HL-60 (cell line): Measurements from ENCODE around the gene RPL22.

ENCODE experiments used
- CTCF ChIP-seq: IDR thresholded peaks from one replicate; pipeline ENCODE4 v1.5.1; 2011; ENCODE audit warnings: low read length, control low read depth, inconsistent platforms; ENCODE audit not compliant: insufficient read depth
- GABPA ChIP-seq: IDR thresholded peaks from 2 replicates; pipeline ENCODE4 v1.6.1; 2012; ENCODE audit warnings: low read depth
- POLR2AphosphoS5 ChIP-seq: IDR thresholded peaks from 2 replicates; pipeline ENCODE4 v1.6.1; 2012; ENCODE audit warnings: low read depth
- REST ChIP-seq: IDR thresholded peaks from 2 replicates; pipeline ENCODE4 v1.6.1; 2012; ENCODE audit warnings: low read depth; ENCODE audit not compliant: insufficient replicate concordance
- SPI1 ChIP-seq: IDR thresholded peaks from 2 replicates; pipeline ENCODE4 v1.6.1; 2012; ENCODE audit warnings: low read depth, mild to moderate bottlenecking, borderline replicate concordance

GRCh38 chr1:6247651-6248050, 48.3 kb upstream of the RPL22 start:
- no peak for TF ChIP-seq CTCF
- no peak for TF ChIP-seq POLR2AphosphoS5
- no peak for TF ChIP-seq REST
- no peak for TF ChIP-seq GABPA
- no peak for TF ChIP-seq SPI1
